HG02763 (cell line): Measurements from ENCODE around the gene SRGAP1.

Source experiments
- ATAC-seq: cut with Tn5 transposase; IDR thresholded peaks from one replicate; pipeline ENCODE4 v1.9.1; 2021; ENCODE audit warnings: mild to moderate bottlenecking, moderate library complexity; ENCODE audit not compliant: unreplicated experiment

SRGAP1 gene

DNA sequence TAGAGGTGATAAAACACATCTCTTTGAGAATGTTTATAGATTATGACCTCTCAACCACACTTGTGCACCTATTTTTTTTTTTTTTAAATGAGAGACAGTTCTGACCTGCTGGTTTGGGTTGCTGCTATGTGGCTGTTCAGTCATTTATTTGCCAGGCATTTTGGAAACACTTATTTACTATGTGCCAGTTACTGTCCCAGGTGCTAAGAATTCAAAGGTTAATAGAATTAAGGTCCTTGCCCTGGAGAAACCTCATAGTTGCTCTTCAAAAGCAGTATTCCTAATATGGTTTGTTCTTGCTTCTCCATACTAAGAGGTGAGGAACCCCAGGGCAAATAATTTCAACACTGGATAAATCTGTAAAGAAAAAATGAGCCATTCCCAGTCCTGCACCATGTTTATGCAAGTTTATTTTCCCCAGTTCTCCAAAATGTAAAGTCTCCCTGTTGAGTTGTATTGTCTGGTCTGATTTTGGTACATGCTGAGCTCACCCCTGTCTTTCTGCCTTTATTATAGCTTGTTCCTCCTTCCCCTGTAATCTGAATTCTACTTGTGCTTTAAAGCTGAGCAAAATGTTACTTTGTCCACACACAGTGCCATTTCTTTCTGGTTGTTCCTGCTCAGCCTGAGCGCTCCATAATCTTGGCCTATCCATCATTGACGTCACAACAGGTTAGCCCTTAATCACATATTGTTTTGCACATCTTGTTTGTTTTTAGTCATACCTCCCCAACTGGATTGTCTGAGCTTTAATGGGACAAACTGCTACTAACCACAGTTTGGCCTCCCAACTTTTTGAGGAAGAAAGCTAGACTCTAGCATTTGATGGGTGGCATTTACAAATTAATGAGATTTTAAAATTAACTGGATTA is 56.7 kb downstream of the SRGAP1 start:
- ATAC-seq: no peak

- no peak for ATAC-seq
Observed at GRCh38 chr12:63904653-63905052, 60.2 kb downstream of the SRGAP1 start.

GRCh38 chr12:63905544-63905943 is 61.0 kb downstream of the SRGAP1 start:
- no peak for ATAC-seq

DNA sequence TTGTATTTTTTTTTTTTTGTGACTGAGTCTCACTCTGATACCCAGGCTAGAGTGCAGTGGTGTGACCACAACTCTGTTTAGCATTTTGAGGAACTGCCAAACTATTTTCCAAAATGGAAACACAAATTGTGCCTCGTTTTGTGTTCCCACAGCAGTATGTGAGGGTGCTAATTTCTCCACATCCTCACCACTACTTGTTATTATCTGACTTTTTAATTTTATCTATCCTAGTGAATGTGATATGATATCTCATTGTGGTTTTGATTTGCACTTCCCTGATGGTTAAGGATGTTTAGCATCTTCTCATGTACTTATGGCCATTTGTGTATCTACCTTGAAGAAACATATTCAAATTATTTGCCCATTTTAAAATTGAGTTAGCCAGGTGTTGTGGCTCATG is 62.4 kb downstream of the SRGAP1 start:
- ATAC-seq: no peak

DNA sequence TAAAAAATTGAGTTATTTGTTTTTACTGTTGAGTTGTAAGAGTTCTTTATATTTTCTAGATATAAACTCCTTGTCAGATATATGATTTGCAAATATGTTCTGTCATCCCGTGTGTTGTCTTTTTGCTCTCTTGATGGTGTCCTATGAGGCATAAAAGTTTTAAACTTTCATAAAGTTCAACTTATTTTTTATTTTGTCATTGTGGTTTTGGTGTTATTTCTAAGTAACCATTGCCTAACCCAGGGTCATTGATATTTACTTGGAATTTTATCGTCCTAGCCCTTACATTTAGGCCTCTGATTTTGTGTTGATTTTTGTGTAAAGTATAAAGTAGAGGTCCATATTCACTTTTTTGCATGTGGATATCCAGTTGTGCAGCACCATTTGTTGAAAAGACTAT is 63.1 kb downstream of the SRGAP1 start:
- ATAC-seq: no peak

- ATAC-seq: no peak
Observed at GRCh38 chr12:63909746-63910145, 65.2 kb downstream of the SRGAP1 start.

- ATAC-seq: no peak
Observed at GRCh38 chr12:63911341-63911740, 66.8 kb downstream of the SRGAP1 start.

DNA sequence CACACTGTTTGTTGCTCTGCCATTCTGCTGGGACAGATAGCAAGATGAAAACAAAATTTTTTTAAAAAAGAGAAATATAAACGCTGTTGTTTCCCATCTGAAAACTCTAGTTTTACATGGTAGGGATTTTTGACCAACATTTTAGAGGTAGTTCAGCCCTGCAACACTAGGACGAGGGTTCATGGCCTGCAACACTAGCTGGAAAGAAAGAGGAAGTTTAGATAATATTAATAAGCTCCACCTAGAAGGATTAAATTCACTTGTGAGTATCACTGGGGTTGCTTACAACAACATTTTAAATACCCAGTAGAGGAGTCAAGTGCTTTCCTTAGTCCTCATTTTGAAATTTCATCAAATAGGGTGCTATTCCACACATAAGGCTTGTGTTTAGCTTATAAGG is 68.2 kb downstream of the SRGAP1 start:
- ATAC-seq: no peak

DNA sequence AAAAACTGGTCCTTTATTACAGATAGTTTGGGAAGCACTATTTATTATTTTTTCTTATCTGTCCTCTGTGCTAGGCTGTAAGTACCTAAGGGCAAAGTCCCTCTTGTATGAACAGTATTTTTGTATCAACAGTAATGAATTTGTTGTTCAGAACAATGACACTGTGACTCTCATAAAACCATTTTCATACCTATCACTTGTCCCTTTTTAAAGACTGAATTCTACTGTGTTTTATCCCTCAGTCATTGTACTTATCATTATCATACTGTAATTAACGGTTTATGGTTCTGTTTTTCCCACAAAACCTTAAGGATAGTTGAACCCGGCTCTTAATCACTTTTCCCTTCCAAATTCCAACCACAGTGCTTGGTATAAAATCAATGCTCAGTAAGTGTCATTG is 69.4 kb downstream of the SRGAP1 start:
- ATAC-seq: no peak

DNA sequence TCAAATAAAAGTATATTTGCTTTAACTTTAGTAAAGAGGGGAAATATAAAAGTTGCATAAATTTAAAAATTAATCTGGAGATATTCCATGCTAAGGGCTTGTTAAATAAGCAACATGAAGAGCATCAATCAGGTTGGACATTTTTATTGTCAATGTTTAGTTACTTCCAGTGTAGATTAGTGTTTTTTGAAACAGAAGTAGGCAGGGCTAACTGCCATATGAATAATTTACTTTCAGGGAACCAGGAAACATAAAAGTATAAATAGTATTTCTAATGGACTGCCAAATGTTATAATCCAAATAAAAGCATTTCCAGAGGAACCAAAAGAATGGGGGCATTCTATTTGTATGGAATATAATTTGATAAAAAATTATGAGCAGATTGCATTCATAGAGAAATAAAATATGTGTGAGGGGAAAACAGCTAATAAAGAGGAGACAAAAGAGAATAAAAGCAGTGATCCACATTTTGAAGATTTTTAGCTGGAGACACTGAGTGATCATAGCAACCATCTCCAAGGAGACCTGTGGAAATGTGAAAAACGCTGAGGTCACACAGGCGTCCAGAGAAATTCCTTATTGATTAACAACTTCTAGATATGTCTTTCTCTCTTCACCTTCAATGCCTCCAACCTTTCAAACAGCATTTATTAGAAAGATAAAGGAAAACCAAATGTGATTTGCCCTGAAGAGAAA is 70.8 kb downstream of the SRGAP1 start:
- ATAC-seq: no peak

GRCh38 chr12:63916561-63917476 is 72.3 kb downstream of the SRGAP1 start:
- ATAC-seq: no peak

DNA sequence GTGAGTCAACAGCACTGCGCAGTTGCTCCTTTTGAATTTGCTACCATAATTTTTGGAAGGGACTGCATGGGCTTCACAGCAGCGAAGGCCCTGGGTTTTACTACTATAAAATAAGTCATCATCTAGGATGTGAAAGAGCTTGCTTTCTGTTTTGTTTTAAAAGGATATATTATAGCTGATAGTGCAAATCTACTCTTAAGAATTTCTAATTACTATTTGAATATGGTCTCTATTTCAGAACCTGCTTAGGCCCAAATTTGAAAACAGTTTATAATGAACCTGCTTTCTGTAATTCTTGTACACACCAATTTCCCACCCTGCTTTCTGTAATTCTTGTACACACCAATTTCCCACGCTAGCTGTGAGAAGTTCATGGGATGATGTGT is 73.0 kb downstream of the SRGAP1 start:
- ATAC-seq: no peak

DNA sequence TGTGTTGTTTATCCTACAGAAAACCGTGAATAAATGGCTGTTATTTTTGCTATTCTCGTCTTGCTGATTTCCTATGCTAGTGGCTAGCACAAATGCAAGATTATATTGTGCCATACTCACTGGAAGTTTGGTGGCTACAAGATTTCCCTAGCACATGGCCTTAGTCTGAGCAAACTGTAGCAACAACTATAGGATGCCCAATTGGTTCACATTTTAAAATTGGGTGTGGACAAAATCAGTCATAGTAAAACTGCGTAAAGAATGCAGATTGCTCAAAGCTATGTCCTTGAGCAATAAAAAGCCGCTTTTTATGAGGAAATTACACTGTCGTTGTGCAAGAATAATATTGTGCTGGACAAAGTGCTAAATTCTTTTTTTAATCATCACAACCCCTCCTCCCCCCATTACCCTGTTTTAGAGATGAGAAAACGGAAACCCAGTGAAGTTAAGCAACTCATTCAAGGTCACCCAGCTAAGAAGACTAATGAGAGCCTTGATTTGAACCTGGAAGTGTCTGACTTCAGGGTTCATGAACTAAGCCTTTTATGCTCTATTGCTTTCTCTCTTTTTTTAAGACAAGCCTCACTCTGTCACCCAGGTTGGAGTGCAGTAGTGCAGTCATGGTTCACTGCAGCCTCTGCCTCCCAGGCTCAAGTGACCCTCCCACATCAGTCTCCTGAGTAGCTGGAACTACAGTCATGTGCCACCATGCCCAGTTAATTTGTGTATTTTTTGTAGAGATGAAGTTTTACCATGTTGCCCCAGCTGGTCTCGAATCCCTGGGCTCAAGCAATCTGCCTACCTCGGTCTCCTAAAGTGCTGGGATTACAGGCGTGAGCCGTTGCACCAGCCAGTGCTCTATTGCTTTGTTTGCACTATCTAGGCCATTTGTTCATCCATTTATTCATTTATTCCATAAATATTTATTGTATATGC is 73.6 kb downstream of the SRGAP1 start:
- peak; percentile 63 for ATAC-seq

DNA sequence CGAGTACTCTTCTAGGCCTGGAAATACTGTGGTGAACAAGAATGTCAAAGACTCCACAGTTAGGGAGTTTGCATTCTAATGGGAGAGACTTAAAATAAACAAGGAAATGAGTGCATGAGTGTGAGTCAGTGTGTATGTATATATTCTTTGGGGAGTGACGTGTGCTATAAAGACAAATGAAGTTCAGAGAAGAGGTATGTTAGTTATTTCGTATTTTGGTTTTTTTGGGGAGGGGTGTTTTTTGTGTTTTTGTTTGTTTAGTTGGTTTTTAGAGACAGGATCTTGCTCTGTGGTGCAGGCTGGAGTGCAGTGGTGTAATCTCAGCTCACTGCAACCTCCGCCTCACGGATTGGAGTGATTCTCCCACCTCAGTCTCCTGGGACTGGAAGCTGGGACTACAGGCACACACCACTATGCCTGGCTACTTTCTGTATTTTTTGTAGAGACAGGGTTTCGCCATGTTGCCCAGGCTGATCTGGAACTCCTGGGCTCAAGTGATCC is 74.3 kb downstream of the SRGAP1 start:
- ATAC-seq: no peak

GRCh38 chr12:63919756-63920155 is 75.3 kb downstream of the SRGAP1 start:
- ATAC-seq: no peak

GRCh38 chr12:63921157-63921556 is 76.7 kb downstream of the SRGAP1 start:
- ATAC-seq: no peak

DNA sequence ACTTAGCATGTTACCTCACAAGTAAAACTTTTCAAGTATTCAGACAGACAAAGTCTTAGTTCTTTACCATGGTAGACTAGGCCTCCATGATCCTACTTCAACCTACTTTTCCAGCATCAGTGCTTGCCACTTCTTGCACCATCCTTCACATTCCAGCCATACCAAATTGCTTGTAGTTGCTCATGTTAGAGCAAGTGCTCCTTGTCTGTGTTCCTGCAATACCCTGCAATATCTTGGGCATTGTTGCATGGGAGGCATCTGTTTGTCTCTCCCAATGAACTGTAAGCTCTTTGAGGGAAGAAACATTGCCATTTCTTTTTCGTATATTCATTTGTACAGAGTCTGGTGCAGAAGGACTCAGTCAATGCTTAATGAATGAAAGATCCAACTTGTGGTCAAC is 78.0 kb downstream of the SRGAP1 start:
- ATAC-seq: no peak

GRCh38 chr12:63924781-63925180 is 80.3 kb downstream of the SRGAP1 start:
- ATAC-seq: no peak

DNA sequence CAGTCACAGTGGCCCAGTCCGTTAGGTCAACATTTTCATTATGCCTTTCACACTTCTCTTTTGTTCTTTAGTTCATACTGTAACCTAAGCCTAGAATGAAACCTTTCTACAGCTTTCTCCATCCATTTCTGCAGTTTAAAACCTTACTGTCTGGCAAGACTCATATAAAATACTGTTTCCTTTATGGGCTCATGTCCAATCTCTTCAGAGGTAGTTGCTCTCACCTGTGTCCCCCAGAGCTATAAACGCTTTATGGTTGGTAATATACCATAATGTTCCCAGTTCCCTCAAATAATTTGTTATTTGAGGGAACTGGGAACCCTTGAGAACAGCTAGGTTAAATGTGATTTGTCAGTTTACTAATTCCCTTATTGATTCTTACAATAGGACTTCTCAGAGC is 83.0 kb downstream of the SRGAP1 start:
- ATAC-seq: no peak

GRCh38 chr12:63928305-63928704 is 83.8 kb downstream of the SRGAP1 start:
- ATAC-seq: peak; percentile 47
